Naive thymus-derived CD4-positive, alpha-beta T cell (primary cell): ENCODE data around the gene ICA1L. TPM values are rescaled to one million over a fixed set of nuclear protein-coding genes. Genes with fewer than 3 reads are reported as not detected.
"Not testable (repeated sequence)": the region's sequence is repeated elsewhere in the genome, so short reads cannot be mapped to it uniquely, and the experiment has no call there.

Source experiments
- ATAC-seq: fragments of 150-1000 bp; cut with Tn5 transposase; 2 replicates; pipeline ENCODE4 v1.10.0; 2021; ENCODE audit warnings: mild to moderate bottlenecking, moderate library complexity
- CTCF ChIA-PET: fragments of 350-600 bp; sonication (Branson Sonifier 250); formaldehyde crosslinking; loops from one replicate; lab custom pipeline; 2021; ENCODE audit warnings: antibody characterized with exemption; lab: Charles Lee
- POLR2A ChIA-PET: fragments of 350-600 bp; sonication (Branson Sonifier 250); formaldehyde crosslinking; loops from one replicate; lab custom pipeline; 2021; ENCODE audit warnings: antibody characterized with exemption, inconsistent platforms; lab: Charles Lee
- DNase-seq, 9 donors: peaks; one replicate each; pipeline versions ENCODE4 v3.0.0 to v3.0.0-alpha.2; 2020 to 2022; ENCODE audit warnings: mixed read lengths in 1 of 9
- H3K27ac ChIP-seq: one replicate; pipeline ENCODE4 v1.7.0; 2013; ENCODE audit warnings: mild to moderate bottlenecking, low read depth, low read length, moderate library complexity
- H3K27me3 ChIP-seq, 2 donors: one replicate each; pipeline ENCODE4 v1.7.0; 2013; ENCODE audit warnings: low read length in 2 of 2, mild to moderate bottlenecking in 2 of 2, moderate library complexity in 2 of 2; ENCODE audit not compliant: control insufficient read depth in 2 of 2, insufficient read depth in 2 of 2
- H3K36me3 ChIP-seq, 3 experiments: 1 replicate in 2 of 3; 2 replicates in 1 of 3; pipeline ENCODE4 v1.7.0; 2013; ENCODE audit warnings: low read length in 3 of 3, mild to moderate bottlenecking in 3 of 3, moderate library complexity in 1 of 3; ENCODE audit not compliant: insufficient read depth in 3 of 3, control insufficient read depth in 2 of 3
- H3K4me1 ChIP-seq, 2 donors: one replicate each; pipeline ENCODE4 v1.7.0; 2013; ENCODE audit warnings: low read length in 2 of 2, mild to moderate bottlenecking in 2 of 2, moderate library complexity in 1 of 2; ENCODE audit not compliant: control insufficient read depth in 2 of 2, insufficient read depth in 2 of 2
- H3K4me3 ChIP-seq: 2 replicates; pipeline ENCODE4 v1.7.0; 2013; ENCODE audit warnings: mild to moderate bottlenecking, low read length
- H3K9me3 ChIP-seq, 3 experiments: 1 replicate in 2 of 3; 2 replicates in 1 of 3; pipeline ENCODE4 v1.7.0; 2013; ENCODE audit warnings: low read length in 3 of 3; ENCODE audit not compliant: control insufficient read depth in 2 of 3
- H3K27ac Mint-ChIP-seq, 9 donors: one replicate each; pipeline ENCODE4 v1.8.0; 2020 to 2022; ENCODE audit warnings: mixed read lengths in 9 of 9, mild to moderate bottlenecking in 8 of 9, moderate library complexity in 5 of 9, inconsistent platforms in 2 of 9
- H3K27me3 Mint-ChIP-seq, 5 donors: one replicate each; pipeline ENCODE4 v1.8.0; 2021 to 2022; ENCODE audit warnings: mixed read lengths in 5 of 5, mild to moderate bottlenecking in 1 of 5
- H3K36me3 Mint-ChIP-seq, 5 donors: one replicate each; pipeline ENCODE4 v1.8.0; 2020 to 2022; ENCODE audit warnings: mixed read lengths in 5 of 5, mild to moderate bottlenecking in 3 of 5, inconsistent platforms in 1 of 5
- H3K4me1 Mint-ChIP-seq, 7 donors: one replicate each; pipeline ENCODE4 v1.8.0; 2020 to 2022; ENCODE audit warnings: mixed read lengths in 7 of 7, mild to moderate bottlenecking in 3 of 7, inconsistent platforms in 1 of 7
- H3K4me3 Mint-ChIP-seq, 10 donors: one replicate each; pipeline ENCODE4 v1.8.0; 2020 to 2022; ENCODE audit warnings: mild to moderate bottlenecking in 10 of 10, mixed read lengths in 10 of 10, moderate library complexity in 6 of 10, inconsistent platforms in 2 of 10
- H3K9me3 Mint-ChIP-seq, 11 donors: one replicate each; pipeline ENCODE4 v1.8.0; 2020 to 2022; ENCODE audit warnings: mixed read lengths in 11 of 11, mild to moderate bottlenecking in 4 of 11, inconsistent platforms in 1 of 11, moderate library complexity in 1 of 11
- intact Hi-C, 2 donors: fragments of 100-400 bp; cut with micrococcal nuclease; formaldehyde crosslinking; loops; one replicate each; pipeline ENCODE4 v1.15.1; 2023
- polyA plus RNA-seq, 2 donors: library from polyadenylated mRNA; unstranded; fragments of 300-500 nt; fragmentation: Illumina TruSeq; gene quantifications; one replicate each; pipeline ENCODE4 v1.2.3, GENCODE V29; 2021
- total RNA-seq, 6 experiments: library from RNA in 5 of 6; stranded (reverse) in 5 of 6; gene quantifications; 1 replicate in 5 of 6; 2 replicates in 1 of 6; pipeline ENCODE4 v1.2.3 and lab custom pipeline; 2021 to 2026

ICA1L gene
- total and polyA plus RNA-seq, 7 experiments from 2014 or later, result 0.65 to 4.6 (median 2.4) TPM

DNA sequence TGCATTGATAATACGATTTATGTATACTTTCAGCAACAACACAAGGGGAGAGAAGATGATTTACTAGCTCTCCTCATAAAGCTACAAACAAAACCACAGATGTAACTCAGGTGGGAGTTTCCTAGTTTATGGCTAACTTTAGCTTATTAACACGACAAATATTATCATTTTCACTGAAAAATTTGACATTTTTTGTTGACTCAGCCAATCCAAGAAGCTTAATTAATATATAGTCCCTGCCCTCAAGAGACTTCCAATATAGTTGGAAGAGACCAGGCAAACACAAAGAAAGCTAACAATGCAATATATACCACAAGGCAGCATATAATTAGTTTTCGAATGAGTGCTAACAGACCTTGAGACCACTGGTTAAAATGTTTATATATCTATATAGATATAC, 39.1 kb upstream of the ICA1L start:
- no peak for DNase-seq
- H3K4me1 ChIP-seq, result peaks cover 4 to 11% of the 10 kb centered on the region in 2 donors
- peak overlapping the region; percentile 32 for H3K4me3 ChIP-seq
- H3K27me3 Mint-ChIP-seq, result no peaks in the 10 kb centered on the region
- peaks cover 26 to 50% (median 34%) of the 10 kb centered on the region in 7 donors for H3K4me1 Mint-ChIP-seq
- no peaks in the 10 kb centered on the region for H3K9me3 ChIP-seq
- no peaks in the 10 kb centered on the region for H3K36me3 ChIP-seq
- H3K27ac ChIP-seq, result peak overlapping the region; percentile 79
- ChIA-PET CTCF (interaction anchor here (0.7 to 1.2 kb wide), 3 partner anchors 26 to 322 kb away, joined by 3 to 4 read pairs (median 4); no protein-coding TSS in a partner anchor), POLR2A (interaction anchor here (0.6 to 2.3 kb wide), 7 partner anchors 9 to 1064 kb away, joined by 3 to 16 read pairs (median 4); partner anchors contain the start of gene CYP20A1)
- H3K36me3 Mint-ChIP-seq, result peaks cover 1 to 7% (median 6%) of the 10 kb centered on the region in 5 donors
- peaks cover 0 to under 1% (median 0%) of the 10 kb centered on the region in 11 donors for H3K9me3 Mint-ChIP-seq
- H3K27ac Mint-ChIP-seq, result peak overlapping the region in 4 of 9 donors; percentile 66 to 95 (median 93)
- no peaks in the 10 kb centered on the region for H3K27me3 ChIP-seq
- no peak for ATAC-seq
- peak overlapping the region; percentile 90 to 100 (median 98) for H3K4me3 Mint-ChIP-seq
- intact Hi-C loops, result loop anchor here (1.0 to 10.0 kb wide), 14 partner anchors 39 to 1838 kb away; partner anchors contain the start of genes FAM117B (in 2 of the 2), ICA1L (in 2 of the 2), NBEAL1 (in 2 of the 2) and ABI2 (in 1 of the 2)

DNA sequence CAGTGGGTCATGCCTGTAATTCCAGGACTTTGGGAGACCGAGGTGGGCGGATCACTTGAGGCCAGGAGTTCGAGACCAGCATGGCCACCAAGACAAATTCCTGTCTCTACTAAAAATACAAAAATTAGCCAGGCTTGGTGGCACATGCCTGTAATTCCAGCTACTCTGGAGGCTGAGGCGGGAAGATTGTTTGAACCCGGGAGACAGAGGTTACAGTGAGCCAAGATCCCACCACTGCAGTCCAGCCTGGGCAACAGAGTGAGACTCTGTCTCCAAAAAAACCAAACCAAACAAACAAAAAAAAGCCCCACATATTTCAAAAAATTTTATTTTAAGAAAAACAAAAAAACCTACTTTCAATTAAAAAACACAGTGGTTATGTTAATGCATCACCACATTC, 38.7 kb upstream of the ICA1L start:
- H3K27me3 Mint-ChIP-seq, H3K27ac ChIP-seq, H3K36me3 ChIP-seq, ATAC-seq, DNase-seq, H3K9me3 ChIP-seq, H3K9me3 Mint-ChIP-seq, H3K27me3 ChIP-seq: not testable (repeated sequence)
- CTCF ChIA-PET, result interaction anchor here (0.7 to 1.2 kb wide), 2 partner anchors 26 to 75 kb away, joined by 4 read pairs; no protein-coding TSS in a partner anchor
- peaks cover 6 to 11% (median 10%) of the 10 kb centered on the region in 5 donors for H3K36me3 Mint-ChIP-seq
- Histone ChIP-seq H3K4me1 (peaks cover 4 to 11% of the 10 kb centered on the region in 2 donors), H3K4me3 (peak overlapping the region; percentile 32)
- H3K4me3 Mint-ChIP-seq, result peak overlapping the region; percentile 58 to 100 (median 98)
- peaks cover 30 to 50% (median 34%) of the 10 kb centered on the region in 7 donors for H3K4me1 Mint-ChIP-seq
- peak overlapping the region in 1 of 9 donors; percentile 95 for H3K27ac Mint-ChIP-seq
- POLR2A ChIA-PET, result interaction anchor here (0.6 to 2.3 kb wide), 4 partner anchors 108 to 1496 kb away, joined by 3 to 16 read pairs (median 4); partner anchors contain the start of gene CYP20A1
- intact Hi-C loops, result loop anchor here (5.0 to 10.0 kb wide), 7 partner anchors 417 to 1838 kb away; partner anchors contain the start of genes ABI2 (in 1 of the 2), ALS2 (in 1 of the 2), BMPR2 (in 1 of the 2) and HYCC2 (in 1 of the 2)

DNA sequence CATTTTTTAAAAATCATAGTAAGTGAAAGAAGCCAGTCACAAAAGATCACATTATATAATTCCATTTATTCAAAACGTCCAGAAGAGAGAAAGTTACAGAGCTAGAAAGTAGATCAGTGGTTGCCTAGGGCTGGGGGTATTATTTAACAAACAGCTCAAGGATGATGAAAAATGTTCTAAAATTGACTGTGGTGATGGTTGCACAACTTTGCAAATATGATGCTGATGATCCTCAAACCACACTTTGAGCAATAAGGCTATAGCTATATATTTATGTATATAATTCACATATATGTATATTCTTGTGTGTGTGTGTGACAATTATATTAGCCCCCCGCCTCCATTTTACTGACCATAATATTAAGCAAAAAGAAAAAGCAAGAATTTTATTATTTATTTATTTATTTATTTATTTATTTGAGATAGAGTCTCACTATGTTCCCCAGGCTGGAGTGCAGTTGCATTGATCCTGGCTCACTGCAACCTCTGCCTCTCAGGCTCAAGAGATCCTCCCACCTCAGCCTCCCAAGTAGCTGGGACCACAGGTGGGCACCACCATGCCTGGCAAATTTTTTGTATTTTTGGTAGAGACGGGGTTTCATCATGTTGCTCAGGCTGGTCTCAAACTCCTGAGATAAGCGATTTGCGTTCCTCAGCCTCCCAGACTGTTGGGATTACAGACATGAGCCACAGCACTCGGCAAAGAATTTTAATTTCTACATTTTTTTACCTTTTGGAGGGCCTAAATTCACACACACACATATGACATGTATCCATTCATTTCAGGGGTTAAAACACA, 38.0 kb upstream of the ICA1L start:
- H3K36me3 ChIP-seq, result no peaks in the 10 kb centered on the region
- Mint-ChIP-seq H3K27ac (peak overlapping the region in 1 of 9 donors; percentile 8), H3K4me1 (peaks cover 32 to 50% (median 37%) of the 10 kb centered on the region in 7 donors), H3K9me3 (peaks cover 0 to 5% (median 0%) of the 10 kb centered on the region in 11 donors), H3K36me3 (peaks cover 9 to 15% (median 13%) of the 10 kb centered on the region in 5 donors), H3K4me3 (peak overlapping the region; percentile 27 to 100 (median 96)), H3K27me3 (no peaks in the 10 kb centered on the region)
- CTCF ChIA-PET, result no interaction called here
- DNase-seq (no peak), ATAC-seq (no peak)
- intact Hi-C loops, result loop anchor here (5.0 to 10.0 kb wide), 7 partner anchors 418 to 1837 kb away; partner anchors contain the start of genes ABI2 (in 1 of the 2), ALS2 (in 1 of the 2), BMPR2 (in 1 of the 2) and HYCC2 (in 1 of the 2)
- H3K4me3 ChIP-seq, result no peak overlapping the region
- peaks cover 4 to 11% of the 10 kb centered on the region in 2 donors for H3K4me1 ChIP-seq
- no peaks in the 10 kb centered on the region for H3K27me3 ChIP-seq
- H3K27ac ChIP-seq, result no peak overlapping the region
- no peaks in the 10 kb centered on the region for H3K9me3 ChIP-seq
- POLR2A ChIA-PET, result interaction anchor here (0.6 to 0.7 kb wide), 2 partner anchors 108 to 1496 kb away, joined by 3 read pairs; no protein-coding TSS in a partner anchor

DNA sequence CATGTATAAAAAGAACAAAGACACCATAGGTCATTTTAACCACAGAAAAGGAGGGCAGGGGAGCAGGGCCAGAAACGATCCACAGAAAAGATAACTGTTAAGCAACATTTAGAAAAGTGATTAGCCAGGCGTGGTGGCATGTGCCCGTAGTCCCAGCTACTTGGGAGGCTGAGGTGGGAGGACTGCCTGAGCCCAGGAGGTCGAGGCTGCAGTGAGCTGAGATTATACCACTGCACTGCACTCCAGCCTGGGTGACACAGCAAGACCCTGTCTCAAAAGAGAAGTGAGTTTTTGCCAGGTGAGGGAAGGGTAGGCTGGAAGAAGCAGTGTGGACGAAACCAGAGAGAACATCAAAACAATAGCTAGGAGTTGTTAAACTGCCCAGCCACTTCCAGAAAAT, 36.6 kb upstream of the ICA1L start:
- DNase-seq (no peak), ATAC-seq (no peak)
- Mint-ChIP-seq H3K4me3 (peak overlapping the region in 4 of 10 donors; percentile 2 to 50 (median 39)), H3K27me3 (no peaks in the 10 kb centered on the region), H3K4me1 (peaks cover 32 to 52% (median 42%) of the 10 kb centered on the region in 7 donors), H3K9me3 (peaks cover 0 to 7% (median 0%) of the 10 kb centered on the region in 11 donors), H3K27ac (peak overlapping the region in 1 of 9 donors; percentile 52), H3K36me3 (peaks cover 15 to 26% (median 19%) of the 10 kb centered on the region in 5 donors)
- no peak overlapping the region for H3K4me3 ChIP-seq
- ChIA-PET POLR2A (no interaction called here), CTCF (no interaction called here)
- H3K27ac ChIP-seq, result no peak overlapping the region
- no peaks in the 10 kb centered on the region for H3K36me3 ChIP-seq
- no peaks in the 10 kb centered on the region for H3K9me3 ChIP-seq
- intact Hi-C loops, result no loop called here
- no peaks in the 10 kb centered on the region for H3K27me3 ChIP-seq
- H3K4me1 ChIP-seq, result peaks cover 4 to 11% of the 10 kb centered on the region in 2 donors

DNA sequence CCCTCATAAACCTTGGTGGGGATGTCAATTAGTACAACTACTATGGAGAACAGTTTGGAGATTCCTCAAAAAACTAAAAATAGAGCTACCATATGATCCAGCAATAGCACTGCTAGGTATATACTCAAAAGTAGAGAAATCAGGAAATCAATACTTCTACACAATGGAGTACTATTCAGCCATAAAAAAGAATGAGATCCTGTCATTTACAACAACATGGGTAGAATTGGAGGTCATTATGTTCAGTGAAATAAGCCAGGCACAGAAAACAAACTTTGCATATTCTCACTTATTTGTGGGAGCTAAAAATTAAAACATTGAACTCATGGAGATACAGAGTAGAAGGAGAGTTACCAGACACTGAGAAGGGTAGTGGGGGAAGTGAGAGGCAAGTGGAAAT, 33.9 kb upstream of the ICA1L start:
- peaks cover 26 to 43% (median 33%) of the 10 kb centered on the region in 7 donors for H3K4me1 Mint-ChIP-seq
- ATAC-seq, DNase-seq, POLR2A ChIA-PET, H3K9me3 ChIP-seq, H3K4me3 ChIP-seq, H3K27me3 Mint-ChIP-seq, intact Hi-C loops, H3K4me1 ChIP-seq, CTCF ChIA-PET, H3K4me3 Mint-ChIP-seq, H3K9me3 Mint-ChIP-seq, H3K27ac ChIP-seq, H3K36me3 ChIP-seq, H3K27me3 ChIP-seq, H3K27ac Mint-ChIP-seq: not testable (repeated sequence)
- H3K36me3 Mint-ChIP-seq, result peaks cover 15 to 39% (median 24%) of the 10 kb centered on the region in 5 donors

DNA sequence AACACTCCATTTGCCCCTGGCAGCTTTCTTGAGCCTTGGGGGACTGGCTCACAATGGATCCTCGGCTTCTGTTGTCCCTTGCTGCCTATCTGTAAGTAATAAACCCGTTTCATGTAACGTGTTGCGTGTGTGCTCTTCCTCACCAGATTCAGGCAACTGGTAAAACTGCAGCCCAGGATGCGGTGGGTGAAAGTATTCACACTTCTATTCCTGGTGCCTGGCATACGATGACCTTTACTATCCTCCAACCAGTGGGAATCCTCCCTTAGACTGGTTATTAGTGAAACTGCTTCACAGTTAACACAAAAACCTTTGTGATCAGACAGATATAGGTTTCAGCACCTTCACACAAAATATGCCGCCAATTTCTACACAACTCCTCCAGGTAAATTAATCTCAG, 13.6 kb upstream of the ICA1L start:
- H3K9me3 Mint-ChIP-seq, result no peaks in the 10 kb centered on the region

More for the DNA sequence above, 13.6 kb upstream of the ICA1L start:
- ChIA-PET CTCF (no interaction called here), POLR2A (no interaction called here)
- H3K4me1 Mint-ChIP-seq, result peaks cover 0 to 4% (median 0%) of the 10 kb centered on the region in 7 donors
- ATAC-seq (no peak), DNase-seq (no peak)
- Histone ChIP-seq H3K9me3 (no peaks in the 10 kb centered on the region), H3K36me3 (peaks cover 0 to 38% (median 8%) of the 10 kb centered on the region in 3 experiments), H3K27me3 (no peaks in the 10 kb centered on the region), H3K4me1 (no peaks in the 10 kb centered on the region), H3K4me3 (no peak overlapping the region), H3K27ac (no peak overlapping the region)
- intact Hi-C loops, result no loop called here
- no peak overlapping the region for H3K4me3 Mint-ChIP-seq
- H3K27me3 Mint-ChIP-seq, result no peaks in the 10 kb centered on the region
- peaks cover 9 to 45% (median 24%) of the 10 kb centered on the region in 5 donors for H3K36me3 Mint-ChIP-seq
- no peak overlapping the region for H3K27ac Mint-ChIP-seq
